Cardiac muscle cell (in vitro differentiated cells and primary cell): ENCODE data around the gene SCARF2. TPM values are rescaled to one million over a fixed set of nuclear protein-coding genes. Genes with fewer than 3 reads are reported as not detected.
"Not testable (repeated sequence)": the region's sequence is repeated elsewhere in the genome, so short reads cannot be mapped to it uniquely, and the experiment has no call there.

ENCODE experiments used
- DNase-seq, 2 donors: peaks; one replicate each; pipeline versions ENCODE4 v3.0.0 to v3.0.0-alpha.2; 2010 to 2017; ENCODE audit warnings: low read depth in 1 of 2, low spot score in 1 of 2
- H3K27ac ChIP-seq: fragments of 200-600 bp; sonication (generic); 2 replicates; pipeline ENCODE4 v1.5.1; 2016
- H3K27me3 ChIP-seq: fragments of 200-600 bp; sonication (generic); 2 replicates; pipeline ENCODE4 v1.6.0; 2016; ENCODE audit warnings: control low read depth
- H3K36me3 ChIP-seq: fragments of 200-600 bp; sonication (generic); 2 replicates; pipeline ENCODE4 v1.5.1; 2016; ENCODE audit warnings: control low read depth
- H3K4me1 ChIP-seq: fragments of 200-600 bp; sonication (generic); 2 replicates; pipeline ENCODE4 v1.8.1; 2017; ENCODE audit warnings: low read depth, mild to moderate bottlenecking, mixed run types
- H3K4me3 ChIP-seq: fragments of 200-600 bp; sonication (generic); 2 replicates; pipeline ENCODE4 v1.5.1; 2016; ENCODE audit warnings: mild to moderate bottlenecking
- H3K9me3 ChIP-seq: fragments of 200-600 bp; sonication (generic); 2 replicates; pipeline ENCODE4 v1.5.1; 2017; ENCODE audit warnings: low read depth, mild to moderate bottlenecking, control low read depth
- CTCF ChIP-seq: IDR thresholded peaks from 2 replicates; pipeline ENCODE4 v1.5.1; 2012; ENCODE audit warnings: low read depth, mild to moderate bottlenecking, low read length
- polyA plus RNA-seq: library from polyadenylated mRNA; unstranded; fragments of >200 nt; fragmentation: Nextera tagmentation; extraction: Ambion mirVana; gene quantifications from 2 replicates; pipeline ENCODE4 v1.2.1, GENCODE V29; 2016
- total RNA-seq: library from RNA; depleted of rRNA; stranded (reverse); fragments of >200 nt; gene quantifications from 2 replicates; pipeline ENCODE4 v1.2.3, GENCODE V29; 2016

The SCARF2 gene
- total and polyA plus RNA-seq, 2 experiments from 2014 or later, result 38.0 to 66.1 TPM

- H3K4me3 ChIP-seq, result no peak overlapping the region
- H3K4me1 ChIP-seq, result no peaks in the 10 kb centered on the region
- TF ChIP-seq CTCF, result no peak
- H3K36me3 ChIP-seq, result no peaks in the 10 kb centered on the region
- DNase-seq, result no peak
- H3K27ac ChIP-seq, result no peak overlapping the region
- no peaks in the 10 kb centered on the region for H3K9me3 ChIP-seq
- H3K27me3 ChIP-seq, result no peaks in the 10 kb centered on the region
Measured at GRCh38 chr22:20456722-20457076, 19.1 kb upstream of the SCARF2 start.

- no peaks in the 10 kb centered on the region for H3K4me1 ChIP-seq
- no peaks in the 10 kb centered on the region for H3K27me3 ChIP-seq
- H3K9me3 ChIP-seq, result no peaks in the 10 kb centered on the region
- DNase-seq, result peak; percentile 87 to 91
- H3K4me3 ChIP-seq, result no peak overlapping the region
- no peaks in the 10 kb centered on the region for H3K36me3 ChIP-seq
- no peak overlapping the region for H3K27ac ChIP-seq
- TF ChIP-seq CTCF, result peak; percentile 93
Measured at GRCh38 chr22:20456064-20456721, 18.6 kb upstream of the SCARF2 start.

GRCh38 chr22:20455709-20456063, 18.1 kb upstream of the SCARF2 start:
- H3K4me1 ChIP-seq, result no peaks in the 10 kb centered on the region
- H3K4me3 ChIP-seq, result no peak overlapping the region
- TF ChIP-seq CTCF, result no peak
- no peaks in the 10 kb centered on the region for H3K36me3 ChIP-seq
- no peaks in the 10 kb centered on the region for H3K9me3 ChIP-seq
- no peaks in the 10 kb centered on the region for H3K27me3 ChIP-seq
- H3K27ac ChIP-seq, result no peak overlapping the region
- no peak for DNase-seq

GRCh38 chr22:20453222-20453621, 15.6 kb upstream of the SCARF2 start:
- no peaks in the 10 kb centered on the region for H3K27me3 ChIP-seq
- H3K27ac ChIP-seq, result no peak overlapping the region
- no peak overlapping the region for H3K4me3 ChIP-seq
- no peaks in the 10 kb centered on the region for H3K4me1 ChIP-seq
- H3K9me3 ChIP-seq, result no peaks in the 10 kb centered on the region
- TF ChIP-seq CTCF, result no peak
- DNase-seq, result no peak
- no peaks in the 10 kb centered on the region for H3K36me3 ChIP-seq

GRCh38 chr22:20451920-20452319, 14.3 kb upstream of the SCARF2 start:
- TF ChIP-seq CTCF, result no peak
- H3K27ac ChIP-seq, result no peak overlapping the region
- no peaks in the 10 kb centered on the region for H3K27me3 ChIP-seq
- no peaks in the 10 kb centered on the region for H3K36me3 ChIP-seq
- H3K4me3 ChIP-seq, result no peak overlapping the region
- H3K4me1 ChIP-seq, result no peaks in the 10 kb centered on the region
- no peak for DNase-seq
- H3K9me3 ChIP-seq, result no peaks in the 10 kb centered on the region

GRCh38 chr22:20451129-20451778, 13.6 kb upstream of the SCARF2 start:
- DNase-seq, H3K9me3 ChIP-seq, H3K36me3 ChIP-seq, H3K4me3 ChIP-seq, H3K4me1 ChIP-seq, H3K27ac ChIP-seq, H3K27me3 ChIP-seq: not testable (repeated sequence)
